ENCODE results near the gene RIPOR2.
A peak's percentile ranks its signal among the peaks of the same experiment; 100 is the strongest.

Gene RIPOR2

GRCh38 chr6:24910961-24911725 is 24.6 kb downstream of the RIPOR2 start:
- no peak for TF ChIP-seq CTCF (IDR thresholded peaks at IDR 0.05; ENCODE audit: insufficient read depth, low read depth, low read length, missing control alignments)
- peak overlapping the region; percentile 54 for H3K4me3 ChIP-seq (ENCODE audit: low read depth, low read length)
- peak; percentile 49 for DNase-seq (ENCODE audit: low read depth)

- peak; percentile 24 for TF ChIP-seq CTCF (IDR thresholded peaks at IDR 0.05; ENCODE audit: insufficient read depth, low read depth, low read length, missing control alignments)
- DNase-seq (ENCODE audit: low read depth), result peak; percentile 66
- H3K4me3 ChIP-seq (ENCODE audit: low read depth, low read length), result peak overlapping the region; percentile 54
Observed at GRCh38 chr6:24910331-24910960, 25.3 kb downstream of the RIPOR2 start.

DNA sequence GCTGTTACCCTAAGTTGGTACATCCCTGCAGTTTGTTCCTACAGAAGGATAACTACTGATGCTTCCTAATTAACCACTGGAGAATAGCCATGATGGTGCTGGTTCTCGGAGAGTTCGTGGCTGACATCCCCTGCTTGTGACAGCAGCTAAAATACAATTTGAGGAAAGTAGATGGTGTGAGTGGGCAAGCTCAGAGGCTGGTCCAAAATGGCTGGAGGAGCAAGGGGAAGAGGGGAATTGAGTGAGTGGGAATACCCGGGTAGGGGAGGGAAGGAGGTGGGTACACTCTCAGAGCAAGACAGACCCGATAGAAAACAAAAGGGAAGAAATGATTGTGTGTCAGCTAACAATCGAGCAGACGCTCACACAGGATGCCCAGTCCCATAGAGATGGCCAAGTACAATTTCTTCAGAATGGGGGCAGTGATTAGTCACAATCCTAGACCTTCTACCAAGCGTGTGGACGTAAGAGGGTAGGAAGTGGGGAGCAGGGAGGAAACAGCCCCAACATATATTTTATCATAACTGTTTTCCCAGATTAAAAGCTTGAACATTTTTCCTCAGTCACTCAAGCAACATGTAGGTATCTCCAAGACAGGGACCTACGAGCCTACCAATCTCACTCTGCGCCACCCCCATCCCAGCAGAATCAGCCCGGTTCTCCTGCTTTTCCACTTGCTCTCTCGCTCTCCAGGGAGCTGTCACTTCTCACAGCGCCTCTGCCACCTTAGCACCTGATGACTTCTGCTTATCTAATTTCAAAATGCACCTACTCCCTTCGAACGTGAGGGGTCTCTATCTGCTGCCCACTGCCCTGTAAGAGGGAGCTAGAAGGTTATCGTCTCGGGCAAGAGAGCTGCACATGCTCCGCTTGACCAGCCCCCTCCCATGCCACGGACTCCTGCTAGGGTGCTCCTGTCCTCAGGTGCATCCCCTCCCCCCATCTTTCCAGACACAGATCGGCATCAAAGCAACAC is 26.2 kb downstream of the RIPOR2 start:
- H3K4me3 ChIP-seq (ENCODE audit: low read depth, low read length), result peak overlapping the region; percentile 54
- peak; percentile 29 for DNase-seq (ENCODE audit: low read depth)
- no peak for TF ChIP-seq CTCF (IDR thresholded peaks at IDR 0.05; ENCODE audit: insufficient read depth, low read depth, low read length, missing control alignments)

GRCh38 chr6:24908650-24909035 is 27.1 kb downstream of the RIPOR2 start:
- DNase-seq (ENCODE audit: low read depth), result no peak
- TF ChIP-seq CTCF (IDR thresholded peaks at IDR 0.05; ENCODE audit: insufficient read depth, low read depth, low read length, missing control alignments), result no peak
- peak overlapping the region; percentile 54 for H3K4me3 ChIP-seq (ENCODE audit: low read depth, low read length)

GRCh38 chr6:24907919-24908649 is 27.7 kb downstream of the RIPOR2 start:
- peak; percentile 50 for DNase-seq (ENCODE audit: low read depth)
- H3K4me3 ChIP-seq (ENCODE audit: low read depth, low read length), result no peak overlapping the region
- TF ChIP-seq CTCF (IDR thresholded peaks at IDR 0.05; ENCODE audit: insufficient read depth, low read depth, low read length, missing control alignments), result no peak

- DNase-seq (ENCODE audit: low read depth), result no peak
- no peak for TF ChIP-seq CTCF (IDR thresholded peaks at IDR 0.05; ENCODE audit: insufficient read depth, low read depth, low read length, missing control alignments)
- H3K4me3 ChIP-seq (ENCODE audit: low read depth, low read length), result no peak overlapping the region
Observed at GRCh38 chr6:24906314-24906713, 29.4 kb downstream of the RIPOR2 start.
